SU-DHL-6 (cell line): ENCODE data around the gene HOXB6.

Experiments
- H2AFZ ChIP-seq: fragments of 200-600 bp; sonication (generic); 2 replicates; pipeline ENCODE4 v1.6.1; 2014; ENCODE audit warnings: low read depth, mild to moderate bottlenecking, moderate library complexity, mixed read lengths, antibody characterized with exemption, low read length; ENCODE audit not compliant: severe bottlenecking
- H3F3A ChIP-seq: fragments of 200-600 bp; shearing (Covaris generic); 2 replicates; pipeline ENCODE4 v1.6.0; 2016; ENCODE audit warnings: antibody characterized with exemption, mild to moderate bottlenecking; ENCODE audit not compliant: insufficient read depth
- H3K27ac ChIP-seq: fragments of 200-600 bp; sonication (generic); 2 replicates; pipeline ENCODE4 v1.5.1; 2016; ENCODE audit warnings: low read depth, mild to moderate bottlenecking, low read length, moderate library complexity, mixed read lengths
- H3K27me3 ChIP-seq: fragments of 200-600 bp; sonication (generic), shearing (Covaris generic); 2 replicates; pipeline ENCODE4 v1.6.0; 2014; ENCODE audit warnings: mild to moderate bottlenecking, low read length
- H3K36me3 ChIP-seq: fragments of 200-600 bp; sonication (generic); 2 replicates; pipeline ENCODE4 v1.6.1; 2014; ENCODE audit warnings: mild to moderate bottlenecking, low read length, mixed read lengths
- H3K4me2 ChIP-seq: fragments of 300-600, 200-600 bp; shearing (Covaris generic), sonication (generic); 2 replicates; pipeline ENCODE4 v1.6.0; 2014; ENCODE audit warnings: low read length, low read depth, mild to moderate bottlenecking; ENCODE audit not compliant: poor library complexity, severe bottlenecking
- H3K4me3 ChIP-seq: fragments of 200-600 bp; sonication (generic); 2 replicates; pipeline ENCODE4 v1.5.1; 2014; ENCODE audit warnings: antibody characterized with exemption, low read length, mild to moderate bottlenecking, mixed read lengths; ENCODE audit not compliant: insufficient read depth, poor library complexity, severe bottlenecking
- H3K79me2 ChIP-seq: fragments of 200-600 bp; sonication (generic); 2 replicates; pipeline ENCODE4 v1.6.1; 2014; ENCODE audit warnings: mild to moderate bottlenecking, low read length, moderate library complexity; ENCODE audit not compliant: insufficient read depth
- H3K9ac ChIP-seq: fragments of 200-600 bp; sonication (generic); 2 replicates; pipeline ENCODE4 v1.7.0; 2014; ENCODE audit warnings: mild to moderate bottlenecking, low read length
- H3K9me2 ChIP-seq: fragments of 200-600 bp; sonication (generic); replicated peaks from 2 replicates; pipeline ENCODE4 v1.6.1; 2014; ENCODE audit warnings: low read length; ENCODE audit not compliant: insufficient read depth
- H3K9me3 ChIP-seq: fragments of 200-600 bp; sonication (generic); 2 replicates; pipeline ENCODE4 v1.6.1; 2014; ENCODE audit warnings: low read length, mixed read lengths; ENCODE audit not compliant: insufficient read depth
- H4K20me1 ChIP-seq: fragments of 200-600 bp; sonication (generic); 2 replicates; pipeline ENCODE4 v1.6.1; 2014; ENCODE audit warnings: low read depth, mild to moderate bottlenecking, antibody characterized with exemption, low read length, moderate library complexity, mixed read lengths
- EZH2phosphoT487 ChIP-seq: fragments of 200-600 bp; sonication (generic), shearing (Covaris generic); conservative IDR thresholded peaks from 2 replicates; pipeline ENCODE4 v1.6.1; 2018; ENCODE audit warnings: mild to moderate bottlenecking, antibody characterized with exemption, low read length, moderate library complexity, mixed read lengths
- TF ChIP-seq, protein P1 (sequence below): fragments of 200-600 bp; sonication (generic); IDR thresholded peaks from one replicate; pipeline ENCODE4 v1.5.1; 2017; ENCODE audit warnings: antibody characterized with exemption, mild to moderate bottlenecking, low read length, moderate library complexity; ENCODE audit not compliant: insufficient read depth, poor library complexity, severe bottlenecking

Gene HOXB6

DNA sequence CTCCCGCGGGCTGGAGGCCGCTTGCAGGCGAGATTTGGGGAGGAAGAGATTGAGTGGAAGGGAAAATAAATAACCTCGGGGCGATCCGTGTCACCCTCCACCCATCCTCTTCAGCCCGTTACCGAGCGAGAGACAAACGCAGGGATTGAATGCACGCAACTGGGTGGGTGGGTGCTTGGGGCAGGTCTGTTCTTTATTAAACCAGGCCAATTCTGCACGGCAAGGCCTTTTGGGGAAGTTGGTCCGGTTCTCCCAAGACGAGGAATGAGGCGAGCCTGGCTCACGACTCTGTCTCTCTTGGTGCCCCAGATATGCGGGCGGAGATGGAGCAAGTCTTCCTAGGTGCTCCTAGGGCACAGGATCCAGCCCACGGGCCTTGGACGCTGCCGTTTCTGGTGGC, 6.4 kb upstream of the HOXB6 start:
- Histone ChIP-seq H3K9me3 (no peaks in the 10 kb centered on the region), H4K20me1 (no peaks in the 10 kb centered on the region), H3K27ac (no peak overlapping the region), H3K27me3 (no peaks in the 10 kb centered on the region), H3K4me2 (peak overlapping the region; percentile 84), H3F3A (no peaks in the 10 kb centered on the region), H3K36me3 (no peaks in the 10 kb centered on the region), H3K9me2 (no peaks in the 10 kb centered on the region), H2AFZ (peak overlapping the region; percentile 97), H3K4me3 (peak overlapping the region; percentile 68), H3K9ac (peak overlapping the region; percentile 73), H3K79me2 (no peaks in the 10 kb centered on the region)
- TF ChIP-seq EZH2phosphoT487, result no peak
- TF ChIP-seq, protein P1, sequence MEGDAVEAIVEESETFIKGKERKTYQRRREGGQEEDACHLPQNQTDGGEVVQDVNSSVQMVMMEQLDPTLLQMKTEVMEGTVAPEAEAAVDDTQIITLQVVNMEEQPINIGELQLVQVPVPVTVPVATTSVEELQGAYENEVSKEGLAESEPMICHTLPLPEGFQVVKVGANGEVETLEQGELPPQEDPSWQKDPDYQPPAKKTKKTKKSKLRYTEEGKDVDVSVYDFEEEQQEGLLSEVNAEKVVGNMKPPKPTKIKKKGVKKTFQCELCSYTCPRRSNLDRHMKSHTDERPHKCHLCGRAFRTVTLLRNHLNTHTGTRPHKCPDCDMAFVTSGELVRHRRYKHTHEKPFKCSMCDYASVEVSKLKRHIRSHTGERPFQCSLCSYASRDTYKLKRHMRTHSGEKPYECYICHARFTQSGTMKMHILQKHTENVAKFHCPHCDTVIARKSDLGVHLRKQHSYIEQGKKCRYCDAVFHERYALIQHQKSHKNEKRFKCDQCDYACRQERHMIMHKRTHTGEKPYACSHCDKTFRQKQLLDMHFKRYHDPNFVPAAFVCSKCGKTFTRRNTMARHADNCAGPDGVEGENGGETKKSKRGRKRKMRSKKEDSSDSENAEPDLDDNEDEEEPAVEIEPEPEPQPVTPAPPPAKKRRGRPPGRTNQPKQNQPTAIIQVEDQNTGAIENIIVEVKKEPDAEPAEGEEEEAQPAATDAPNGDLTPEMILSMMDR, result no peak

DNA sequence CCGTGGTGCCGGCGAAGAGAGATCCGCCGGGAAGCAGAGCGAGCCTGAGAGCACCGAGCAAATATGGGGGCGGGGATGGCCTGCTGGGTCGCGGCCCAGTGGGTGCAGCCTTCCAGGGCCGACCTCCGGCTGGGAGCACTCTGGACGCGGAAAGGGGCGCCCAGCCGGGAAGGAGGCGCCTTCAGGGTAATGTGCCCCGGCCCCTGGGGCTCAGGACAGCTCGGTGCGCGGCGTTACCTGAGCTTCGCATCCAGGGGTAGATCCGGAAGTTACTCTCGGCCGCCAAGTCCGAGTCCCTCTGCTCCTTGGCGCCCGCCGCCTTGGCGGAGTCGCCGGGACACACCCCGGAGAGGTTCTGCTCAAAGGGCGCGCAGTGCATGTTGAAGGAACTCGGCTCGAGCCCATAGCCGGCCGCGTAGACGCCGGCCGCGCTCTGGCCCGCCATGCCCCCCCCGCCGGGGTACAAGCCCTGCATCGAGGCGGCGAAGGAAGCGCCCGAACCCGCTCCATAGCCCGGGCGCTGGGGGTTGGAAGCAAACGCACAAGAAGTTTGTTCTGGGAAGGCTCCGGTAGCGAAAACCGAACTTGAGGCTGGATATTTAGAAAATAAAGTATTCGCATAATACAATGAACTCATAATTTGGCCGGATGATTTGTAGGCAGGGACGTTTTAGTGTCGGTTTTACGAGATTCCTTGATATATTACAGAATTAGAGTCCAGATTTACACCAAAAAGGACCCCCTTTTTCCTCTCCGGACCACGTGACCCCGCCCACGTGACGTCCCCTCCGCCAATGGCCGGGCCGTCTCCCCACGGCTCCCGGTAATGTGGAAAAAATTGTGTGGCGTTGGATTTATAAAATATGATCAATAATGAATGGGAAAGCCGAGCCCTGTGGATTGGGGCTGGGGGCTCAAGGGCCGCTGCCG, 5.8 kb upstream of the HOXB6 start, which contains the start of gene HOXB7:
TSS of gene HOXB7 (minus strand) at position 736 of the 930 bp plus-strand sequence. CDS start at position 637, 99 bp downstream.
- TF ChIP-seq, protein P1, result no peak
- no peak for TF ChIP-seq EZH2phosphoT487
- H4K20me1 ChIP-seq, result no peaks in the 10 kb centered on the region
- H3K9me2 ChIP-seq, result no peaks in the 10 kb centered on the region
- peak within 1 kb of the TSS; percentile 97 for H2AFZ ChIP-seq
- H3K27me3 ChIP-seq, result no peaks in the 10 kb centered on the region
- no peaks in the 10 kb centered on the region for H3F3A ChIP-seq
- no peak within 1 kb of the TSS for H3K27ac ChIP-seq
- peak within 1 kb of the TSS; percentile 84 for H3K4me2 ChIP-seq
- no peaks in the 10 kb centered on the region for H3K36me3 ChIP-seq
- H3K9me3 ChIP-seq, result no peaks in the 10 kb centered on the region
- H3K9ac ChIP-seq, result peak within 1 kb of the TSS; percentile 73
- H3K4me3 ChIP-seq, result peak within 1 kb of the TSS; percentile 68
- no peaks in the 10 kb centered on the region for H3K79me2 ChIP-seq

DNA sequence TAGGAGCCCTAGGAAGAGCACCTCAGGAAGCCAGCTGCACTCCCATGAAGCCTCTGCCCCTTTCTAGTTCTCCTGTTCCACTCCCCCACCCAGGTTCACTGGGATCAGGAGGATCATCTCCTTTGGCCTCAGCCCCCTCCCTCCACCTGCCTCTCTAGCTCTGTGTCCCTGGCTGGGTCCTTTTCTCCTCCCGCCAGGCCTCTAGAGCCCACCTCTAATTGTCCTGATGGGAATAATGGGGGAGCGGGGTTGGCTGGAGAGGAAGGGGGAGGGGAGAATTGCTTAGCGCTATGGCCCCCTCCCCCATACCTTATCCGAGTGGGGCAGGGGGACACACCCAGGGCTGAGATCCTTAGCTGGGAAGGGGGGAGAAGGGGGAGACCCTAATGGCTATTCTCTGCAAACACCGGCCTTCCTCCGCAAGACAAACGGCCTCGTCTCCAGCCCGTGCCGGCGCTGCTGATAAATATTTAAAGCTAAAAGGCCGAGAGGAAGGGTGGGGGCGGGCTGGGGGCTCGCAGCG, 5.0 kb upstream of the HOXB6 start:
- TF ChIP-seq EZH2phosphoT487, result no peak
- TF ChIP-seq, protein P1, result no peak
- Histone ChIP-seq H3K9ac (peak overlapping the region; percentile 73), H3K79me2 (no peaks in the 10 kb centered on the region), H2AFZ (peak overlapping the region; percentile 97), H3K4me2 (peak overlapping the region; percentile 84), H3K36me3 (no peaks in the 10 kb centered on the region), H3K9me2 (no peaks in the 10 kb centered on the region), H3F3A (no peaks in the 10 kb centered on the region), H3K4me3 (peak overlapping the region; percentile 68), H3K27ac (no peak overlapping the region), H3K27me3 (no peaks in the 10 kb centered on the region), H3K9me3 (no peaks in the 10 kb centered on the region), H4K20me1 (no peaks in the 10 kb centered on the region)
